ENCODE measurements around the gene SMC1B. TPM values are rescaled to one million over a fixed set of nuclear protein-coding genes. Genes with fewer than 3 reads are reported as not detected.
"Not testable (repeated sequence)": the region's sequence is repeated elsewhere in the genome, so short reads cannot be mapped to it uniquely, and the experiment has no call there.

The SMC1B gene
- polyA plus RNA-seq, 1 donor = 0.11 TPM

DNA sequence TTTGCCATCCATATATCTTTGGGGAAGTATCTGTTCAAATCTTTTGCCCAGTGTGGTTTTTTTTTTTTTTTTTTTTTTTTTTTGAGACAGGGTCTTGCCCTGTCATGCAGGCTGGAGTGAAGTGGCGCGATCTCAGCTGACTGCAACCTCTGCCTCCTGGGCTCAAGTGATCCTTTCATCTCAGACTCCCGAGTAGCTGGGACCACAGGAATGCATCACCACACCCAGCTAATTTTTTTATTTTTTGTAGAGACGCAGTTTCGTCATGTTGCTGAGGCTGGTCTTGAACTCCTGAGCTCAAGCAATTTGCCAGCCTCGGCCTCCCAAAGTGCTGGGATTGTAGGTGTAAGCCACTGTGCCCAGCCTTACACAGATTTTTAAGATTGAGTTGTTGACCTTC, 108.4 kb downstream of the SMC1B start:
- no peak for DNase-seq (ENCODE audit: low read depth)

- no peak for DNase-seq (ENCODE audit: low read depth)
These were observed 110.2 kb downstream of the SMC1B start for GRCh38 chr22:45303181-45303580.

DNA sequence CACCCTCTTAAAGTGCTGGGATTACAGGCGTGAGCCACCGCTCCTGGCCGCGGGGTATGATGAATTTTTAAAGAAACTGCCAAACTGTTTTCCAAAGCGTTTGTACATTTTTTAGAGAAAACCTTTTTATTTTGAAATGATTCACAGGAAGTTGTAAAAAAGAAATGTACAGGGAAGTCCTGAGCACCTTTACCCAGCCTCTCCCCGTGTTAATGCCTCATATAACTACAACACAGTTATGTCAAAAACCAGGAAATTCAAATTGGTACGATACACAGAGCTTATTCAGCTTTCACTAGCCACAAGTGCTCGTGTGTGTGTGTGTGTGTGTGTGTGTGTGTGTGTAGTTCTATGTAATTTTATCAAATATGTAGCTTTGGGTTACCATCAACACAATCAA, 110.6 kb downstream of the SMC1B start:
- no peak for DNase-seq (ENCODE audit: low read depth)

DNA sequence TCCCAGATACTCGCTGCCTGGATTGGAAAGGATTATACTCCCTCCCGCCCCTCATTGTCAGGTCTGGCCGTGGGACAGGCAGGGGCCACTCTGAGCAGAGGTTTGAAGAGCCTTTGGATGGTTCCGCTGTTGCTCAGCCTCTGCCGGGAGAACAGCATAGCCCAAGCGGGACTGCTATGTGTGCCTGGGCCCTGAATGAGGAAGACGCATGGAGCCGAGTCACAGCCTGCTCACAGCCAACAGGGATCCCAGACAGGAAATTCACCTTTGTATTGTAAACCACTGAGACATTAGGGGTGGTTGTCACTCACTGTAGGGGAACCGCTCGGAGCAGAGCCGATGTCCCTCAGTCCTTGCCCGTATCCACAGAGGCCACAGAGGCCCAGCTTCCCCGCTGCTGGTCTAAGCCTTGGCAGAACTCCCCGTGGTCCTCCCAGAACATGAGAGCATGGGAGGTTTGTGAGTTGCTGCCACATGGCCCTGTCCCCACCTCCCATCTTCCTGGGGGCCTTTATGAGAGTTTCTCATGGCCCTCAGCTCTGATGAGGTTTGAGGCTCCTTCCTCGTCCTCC, 114.4 kb downstream of the SMC1B start:
- DNase-seq (ENCODE audit: low read depth) = no peak

- no peak for DNase-seq (ENCODE audit: low read depth)
These were observed 116.6 kb downstream of the SMC1B start for GRCh38 chr22:45296628-45297297.

- no peak for DNase-seq (ENCODE audit: low read depth)
These were observed 117.9 kb downstream of the SMC1B start for GRCh38 chr22:45295492-45295891.

DNA sequence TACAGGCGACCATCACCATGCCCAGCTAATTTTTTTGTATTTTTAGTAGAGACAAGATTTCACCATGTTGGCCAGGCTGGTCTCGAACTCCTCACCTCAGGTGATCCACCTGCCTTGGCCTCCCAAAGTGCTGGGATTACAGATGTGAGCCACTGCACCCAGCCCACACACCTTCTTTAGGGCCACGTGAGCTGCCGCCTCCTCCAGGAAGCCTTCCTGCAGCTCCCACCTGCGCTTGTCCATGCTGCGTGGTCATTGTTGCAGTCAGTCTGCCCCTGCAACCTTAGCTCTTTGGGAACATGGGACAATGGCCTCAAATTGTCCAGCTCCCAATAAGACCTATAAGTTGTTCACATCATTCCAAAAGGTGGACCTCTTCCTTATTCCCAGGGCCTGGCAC, 118.4 kb downstream of the SMC1B start:
- DNase-seq (ENCODE audit: low read depth) = not testable (repeated sequence)

Other genes with a start within 250 kb of the SMC1B start
- gene NUP50, start 249.7 kb downstream of the SMC1B start, polyA plus RNA-seq (ENCODE audit: insufficient read length) = 18.7 TPM
- gene KIAA0930, start 172.7 kb downstream of the SMC1B start, polyA plus RNA-seq (ENCODE audit: insufficient read length) = 14.2 TPM
- gene UPK3A, start 128.7 kb downstream of the SMC1B start, polyA plus RNA-seq (ENCODE audit: insufficient read length) = not detected
- 20.3 TPM for gene FAM118A, start 103.7 kb downstream of the SMC1B start, polyA plus RNA-seq (ENCODE audit: insufficient read length)
- 1.8 TPM for gene RIBC2, start 94 bp upstream of the SMC1B start, polyA plus RNA-seq (ENCODE audit: insufficient read length)
- gene FBLN1, start 89.3 kb upstream of the SMC1B start, polyA plus RNA-seq (ENCODE audit: insufficient read length) = 135 TPM

Measured in forelimb muscle (tissue), 1 donor.